H1 (cell line): ENCODE data around the gene PIWIL1.

ENCODE experiments used
- CTCF ChIP-seq, 3 experiments: IDR thresholded peaks; 1 replicate in 2 of 3; 2 replicates in 1 of 3; pipeline versions ENCODE4 v1.5.1 to v1.6.1; 2011; ENCODE audit warnings: low read length in 3 of 3, mild to moderate bottlenecking in 3 of 3, inconsistent platforms in 2 of 3, low read depth in 1 of 3, moderate library complexity in 1 of 3; ENCODE audit not compliant: insufficient read depth in 1 of 3; ENCODE audit errors: control extremely low read depth in 1 of 3
- KDM1A ChIP-seq: fragments of 200-600, 300-600 bp; sonication (generic); IDR thresholded peaks from 2 replicates; pipeline ENCODE4 v1.7.1; 2016; ENCODE audit warnings: mild to moderate bottlenecking, low read length, borderline replicate concordance
- RAD21 ChIP-seq, 2 experiments: IDR thresholded peaks in 1 of 2; conservative IDR thresholded peaks in 1 of 2; 2 replicates each; pipeline ENCODE4 v1.6.1; 2011; ENCODE audit warnings: low read depth in 2 of 2, low read length in 2 of 2, improper control_type of control experiment in 1 of 2, inconsistent platforms in 1 of 2, mild to moderate bottlenecking in 1 of 2, moderate library complexity in 1 of 2
- TAF1 ChIP-seq: IDR thresholded peaks from 2 replicates; pipeline ENCODE4 v1.6.1; 2011; ENCODE audit warnings: mild to moderate bottlenecking, low read depth, low read length
- ZNF274 ChIP-seq: IDR thresholded peaks from 2 replicates; pipeline ENCODE4 v1.7.0; 2012; ENCODE audit warnings: low read length, borderline replicate concordance; ENCODE audit errors: extremely low read depth
- TF ChIP-seq, protein P1 (sequence below): IDR thresholded peaks from 2 replicates; pipeline ENCODE4 v1.6.1; 2012; ENCODE audit warnings: inconsistent platforms

GRCh38 chr12:130353081-130353480 lies 15.4 kb downstream of the PIWIL1 start:
- no peak for TF ChIP-seq RAD21 (IDR thresholded peaks at IDR 0.05 in 1 of 2, conservative IDR thresholded peaks at IDR 0.05 in 1 of 2; ENCODE audit: low read depth in 2 of 2, low read length in 2 of 2)
- TF ChIP-seq CTCF (IDR thresholded peaks at IDR 0.05; ENCODE audit: control extremely low read depth in 1 of 3, insufficient read depth in 1 of 3, low read depth in 1 of 3, low read length in 3 of 3): no peak
- TF ChIP-seq TAF1: no peak
- TF ChIP-seq, protein P1, sequence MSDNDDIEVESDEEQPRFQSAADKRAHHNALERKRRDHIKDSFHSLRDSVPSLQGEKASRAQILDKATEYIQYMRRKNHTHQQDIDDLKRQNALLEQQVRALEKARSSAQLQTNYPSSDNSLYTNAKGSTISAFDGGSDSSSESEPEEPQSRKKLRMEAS: no peak
- no peak for TF ChIP-seq ZNF274
- no peak for TF ChIP-seq KDM1A
